ENCODE results near the gene SLC22A3.

The SLC22A3 gene

GRCh38 chr6:160412993-160413392 lies 64.8 kb downstream of the SLC22A3 start:
- no peak for DNase-seq (ENCODE audit: low read depth, low spot score)

DNA sequence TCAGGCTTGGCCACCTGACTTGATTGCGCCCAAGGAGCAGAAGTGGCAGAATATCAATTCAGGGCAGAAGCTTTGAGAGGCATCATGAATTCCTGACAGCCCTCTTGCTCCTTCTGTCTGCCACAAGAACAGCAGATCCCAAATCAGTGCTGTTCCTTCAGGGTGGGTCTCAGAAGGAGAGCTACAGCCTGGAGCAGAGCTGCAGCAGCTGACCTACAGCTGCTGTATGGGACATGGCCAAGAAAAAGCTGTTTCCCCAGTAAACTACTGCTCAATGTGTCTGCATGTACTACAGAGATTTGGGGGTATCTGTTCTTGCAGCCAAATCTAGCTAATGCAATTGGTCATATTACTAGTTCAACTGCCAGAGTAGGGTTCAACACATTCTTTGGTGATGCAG lies 69.0 kb downstream of the SLC22A3 start:
- no peak for DNase-seq (ENCODE audit: low read depth, low spot score)

DNA sequence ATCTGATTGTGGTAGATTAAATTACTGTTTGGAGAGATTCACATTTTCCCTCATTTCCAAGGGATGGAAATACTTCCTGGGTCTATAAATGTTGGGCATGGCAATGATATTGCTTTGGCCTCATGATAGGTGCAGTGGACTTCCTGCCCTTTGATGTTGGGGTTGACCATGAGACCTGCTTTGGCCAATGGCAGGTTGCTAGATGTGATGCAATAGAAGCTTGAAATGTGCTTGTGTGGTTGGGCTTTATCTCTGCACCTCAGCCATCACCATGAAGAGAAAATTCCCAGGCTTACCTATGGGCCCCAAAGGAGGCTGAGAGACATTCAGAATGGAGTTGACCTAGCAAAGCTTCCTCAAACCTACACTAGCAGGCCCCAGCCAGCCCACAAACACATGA lies 69.4 kb downstream of the SLC22A3 start:
- no peak for DNase-seq (ENCODE audit: low read depth, low spot score)

- DNase-seq (ENCODE audit: low read depth, low spot score) = no peak
Observed at GRCh38 chr6:160418370-160418769, 70.2 kb downstream of the SLC22A3 start.

- DNase-seq (ENCODE audit: low read depth, low spot score) = no peak
Observed at GRCh38 chr6:160419488-160419887, 71.3 kb downstream of the SLC22A3 start.

- DNase-seq (ENCODE audit: low read depth, low spot score) = no peak
Observed at GRCh38 chr6:160420253-160420968, 72.2 kb downstream of the SLC22A3 start.

GRCh38 chr6:160420969-160421556 lies 72.9 kb downstream of the SLC22A3 start:
- DNase-seq (ENCODE audit: low read depth, low spot score) = no peak

GRCh38 chr6:160421854-160422253 lies 73.7 kb downstream of the SLC22A3 start:
- no peak for DNase-seq (ENCODE audit: low read depth, low spot score)

DNA sequence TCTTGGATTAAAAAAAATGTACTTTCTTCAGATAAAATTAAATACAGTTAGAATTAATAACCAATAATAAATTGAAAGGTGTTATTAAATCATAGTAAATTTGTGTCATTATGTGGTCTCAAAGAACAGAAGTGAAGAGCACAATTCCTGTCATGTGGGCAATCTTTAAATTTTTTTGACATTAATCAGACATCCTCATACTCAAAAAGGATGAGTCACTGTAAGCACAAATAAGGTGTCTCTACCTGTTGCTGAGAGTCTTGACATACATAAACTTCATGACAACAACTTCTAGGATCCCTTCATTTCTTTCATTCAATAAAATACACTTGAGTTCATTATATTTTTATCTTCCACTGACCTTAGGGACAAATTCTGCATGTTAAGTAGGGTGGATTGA lies 76.1 kb downstream of the SLC22A3 start:
- DNase-seq (ENCODE audit: low read depth, low spot score) = no peak

DNA sequence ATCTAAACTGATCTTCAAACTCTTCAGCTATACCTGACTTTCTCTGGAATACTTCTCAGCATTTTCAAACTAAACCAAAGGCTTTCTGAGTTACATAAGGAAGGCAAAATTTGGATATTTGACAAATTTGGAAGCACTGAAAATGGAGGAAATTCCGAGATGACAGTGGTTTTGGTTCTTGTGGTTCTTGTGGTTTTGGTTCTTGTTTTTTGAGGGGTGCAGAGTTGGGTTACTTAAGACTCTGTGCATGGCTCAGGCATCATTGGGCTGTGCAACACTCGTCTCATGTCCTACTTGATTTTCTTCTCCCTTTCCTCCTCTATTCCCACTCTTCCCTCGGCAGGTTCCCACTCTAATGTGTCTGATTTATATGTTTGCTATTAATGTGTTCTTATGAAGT lies 78.0 kb downstream of the SLC22A3 start:
- no peak for DNase-seq (ENCODE audit: low read depth, low spot score)

DNA sequence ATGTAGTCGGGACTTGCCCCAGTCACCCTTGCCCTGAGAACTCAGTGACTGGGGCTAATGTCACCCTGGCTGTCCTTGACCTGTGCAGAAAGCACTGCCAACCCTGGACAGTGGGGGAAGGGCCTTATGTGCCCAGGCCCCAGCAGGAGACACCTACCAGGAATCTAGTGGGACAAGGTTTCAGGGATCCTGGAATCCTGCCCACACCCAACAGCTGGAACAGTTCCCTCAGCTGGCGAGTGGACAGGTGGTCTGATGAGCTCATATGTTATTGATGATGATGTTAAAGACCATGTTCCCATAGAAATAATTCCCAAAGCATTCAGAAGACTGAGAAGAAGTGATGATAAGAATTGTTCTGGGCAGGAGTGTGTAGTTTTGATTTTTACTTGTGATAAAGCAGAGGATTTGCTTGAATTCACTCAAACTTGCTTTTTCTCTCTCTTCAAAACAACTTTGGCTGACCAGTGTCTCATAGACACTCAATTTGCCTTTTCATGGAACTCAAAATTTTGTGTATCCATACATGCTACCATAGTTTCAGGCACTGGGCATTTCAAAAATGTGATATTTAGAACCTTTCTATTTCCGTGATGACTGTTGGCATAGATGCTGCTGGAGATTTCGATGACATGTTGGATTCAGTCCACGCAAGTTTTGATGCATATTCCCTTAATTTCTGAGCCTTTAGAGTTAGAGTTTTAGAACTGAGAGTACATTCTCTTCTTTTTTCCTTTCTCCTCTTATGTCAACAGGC lies 79.3 kb downstream of the SLC22A3 start:
- no peak for DNase-seq (ENCODE audit: low read depth, low spot score)

DNA sequence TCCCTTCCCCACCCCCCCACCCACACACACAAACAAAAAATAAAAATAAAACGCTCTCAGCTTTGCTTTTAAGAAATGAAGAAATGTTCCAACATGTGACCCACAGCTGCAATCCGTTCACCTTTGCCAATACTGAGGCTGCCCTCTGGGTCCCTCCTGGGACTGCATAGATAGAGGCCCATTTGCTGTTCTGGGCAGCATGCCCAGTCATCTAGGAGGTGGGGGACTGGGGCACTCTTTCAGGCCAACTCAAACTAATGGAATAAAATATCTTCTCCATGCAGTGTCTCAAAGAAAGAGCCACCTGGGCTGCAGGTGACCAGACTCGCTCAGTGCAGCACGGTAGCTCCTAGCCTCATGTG lies 79.9 kb downstream of the SLC22A3 start:
- DNase-seq (ENCODE audit: low read depth, low spot score) = no peak

DNA sequence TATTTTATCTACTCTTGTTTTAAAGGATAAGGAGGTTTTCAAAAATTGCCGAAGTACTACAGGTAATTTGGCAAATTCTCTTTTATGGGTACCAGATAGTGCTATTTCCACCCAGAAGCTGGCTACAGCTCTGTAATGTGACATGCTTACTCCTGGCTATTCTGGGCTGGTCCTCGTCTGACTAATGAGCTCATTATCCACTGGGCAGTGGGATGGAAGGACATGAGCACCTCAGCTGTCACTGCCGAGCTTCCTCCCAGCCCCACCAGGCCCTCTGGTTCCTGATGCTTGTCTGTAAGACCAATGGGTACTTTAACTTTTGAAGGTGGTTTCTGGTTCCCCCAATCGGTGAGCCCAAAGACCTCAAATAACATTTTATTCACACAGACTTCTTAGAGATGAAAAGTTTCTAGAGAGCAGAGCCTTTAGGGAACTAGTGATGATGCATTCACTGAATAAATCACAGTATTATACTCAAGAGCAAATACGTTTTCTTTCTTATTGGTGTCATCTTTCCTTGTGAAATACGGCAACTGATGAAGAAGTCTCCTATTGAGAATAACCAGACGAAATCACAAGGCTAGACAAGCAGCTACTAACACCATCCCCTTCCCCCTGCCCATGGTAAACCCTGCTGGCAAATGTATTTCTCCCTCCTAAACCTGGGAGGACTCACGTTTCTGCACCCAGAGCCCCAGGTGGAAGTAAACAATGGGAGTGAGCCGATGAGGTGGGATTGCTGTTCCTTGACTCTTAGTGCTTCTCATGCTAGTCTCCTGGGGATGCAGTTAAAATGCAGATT lies 80.8 kb downstream of the SLC22A3 start:
- no peak for DNase-seq (ENCODE audit: low read depth, low spot score)

- DNase-seq (ENCODE audit: low read depth, low spot score) = no peak
Observed at GRCh38 chr6:160429620-160429895, 81.4 kb downstream of the SLC22A3 start.

DNA sequence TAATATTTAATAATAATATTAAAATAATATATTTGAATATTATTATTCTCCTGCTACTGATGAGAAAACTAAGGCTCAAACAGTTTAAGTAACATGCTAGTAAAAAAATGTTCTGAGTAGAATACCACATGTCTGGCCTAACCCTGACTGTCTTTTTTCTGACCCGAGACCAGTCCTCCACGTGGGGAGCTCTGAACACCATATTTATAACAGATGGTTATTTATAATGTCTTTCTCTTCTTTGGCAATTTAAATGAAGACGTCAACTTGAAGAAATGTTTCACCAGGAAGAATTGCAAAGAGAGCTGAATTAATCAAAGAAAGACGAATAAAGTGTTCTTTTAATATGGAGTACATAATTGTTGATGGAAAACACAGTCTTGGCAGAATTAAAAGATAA lies 82.0 kb downstream of the SLC22A3 start:
- DNase-seq (ENCODE audit: low read depth, low spot score) = no peak

DNA sequence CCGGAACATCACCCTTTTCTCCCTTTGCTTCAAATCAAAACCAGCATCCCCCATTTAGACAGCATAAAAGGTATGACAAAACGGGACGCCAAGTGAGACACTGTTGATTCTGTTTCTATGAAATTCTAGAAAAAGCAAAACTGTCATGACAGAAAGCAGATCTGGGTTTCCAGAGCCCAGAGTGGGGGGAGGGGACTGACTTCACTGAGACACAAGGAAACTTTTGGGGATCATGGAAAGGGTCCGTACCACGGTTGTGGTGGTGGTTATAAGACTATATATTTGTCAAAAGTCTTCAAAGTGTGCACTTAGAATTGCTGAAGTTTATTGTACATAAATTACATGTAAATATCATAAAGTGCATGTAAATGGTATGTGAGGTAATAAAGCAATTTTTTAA lies 82.6 kb downstream of the SLC22A3 start:
- no peak for DNase-seq (ENCODE audit: low read depth, low spot score)

DNA sequence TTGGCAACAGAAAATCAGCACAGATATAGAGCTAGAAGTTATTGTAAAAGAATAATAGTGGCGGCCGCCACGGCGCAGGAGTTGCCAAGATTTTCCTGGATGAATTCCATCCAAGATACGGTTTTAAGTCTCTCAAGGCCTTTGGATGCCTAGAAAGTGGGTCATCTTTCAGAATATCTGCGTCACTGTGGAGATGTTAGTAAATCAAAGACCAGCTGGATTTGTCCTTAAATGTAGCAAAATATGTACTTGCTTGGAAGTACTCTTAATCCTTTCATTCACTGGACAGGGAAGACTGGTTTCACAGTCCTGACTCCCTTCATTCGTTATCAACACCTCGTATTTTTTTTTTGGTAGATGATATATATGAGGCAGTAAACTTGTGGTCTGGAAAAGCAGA lies 83.0 kb downstream of the SLC22A3 start:
- no peak for DNase-seq (ENCODE audit: low read depth, low spot score)

DNA sequence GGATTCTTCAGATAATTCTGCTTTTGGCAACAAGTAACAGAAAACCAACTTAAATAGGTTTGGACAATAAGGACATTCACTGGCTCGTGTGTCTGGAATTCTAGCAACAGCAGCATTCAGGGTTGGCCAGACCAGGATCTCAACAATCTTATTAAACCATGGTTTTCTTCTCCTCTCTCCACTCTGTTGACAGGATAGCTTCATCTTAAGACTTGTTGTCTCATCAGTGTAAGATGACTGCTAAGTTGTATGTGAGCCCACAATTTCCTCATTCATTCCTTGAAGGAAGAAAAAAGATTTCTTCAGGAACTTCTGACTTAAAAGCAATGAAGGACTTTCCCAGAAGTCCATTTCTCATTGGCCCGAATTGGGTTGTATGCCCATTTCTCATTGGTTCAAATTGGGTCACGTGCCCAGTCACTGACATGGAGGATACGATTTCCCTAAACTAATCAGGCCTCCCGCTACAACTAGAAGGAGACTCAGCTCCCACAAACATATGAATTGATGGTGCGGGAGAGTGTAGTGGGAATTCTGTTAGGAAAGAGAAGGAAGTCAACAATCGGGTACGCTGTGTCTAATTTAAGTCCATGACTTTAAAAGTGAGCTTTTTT lies 83.7 kb downstream of the SLC22A3 start:
- no peak for DNase-seq (ENCODE audit: low read depth, low spot score)

DNA sequence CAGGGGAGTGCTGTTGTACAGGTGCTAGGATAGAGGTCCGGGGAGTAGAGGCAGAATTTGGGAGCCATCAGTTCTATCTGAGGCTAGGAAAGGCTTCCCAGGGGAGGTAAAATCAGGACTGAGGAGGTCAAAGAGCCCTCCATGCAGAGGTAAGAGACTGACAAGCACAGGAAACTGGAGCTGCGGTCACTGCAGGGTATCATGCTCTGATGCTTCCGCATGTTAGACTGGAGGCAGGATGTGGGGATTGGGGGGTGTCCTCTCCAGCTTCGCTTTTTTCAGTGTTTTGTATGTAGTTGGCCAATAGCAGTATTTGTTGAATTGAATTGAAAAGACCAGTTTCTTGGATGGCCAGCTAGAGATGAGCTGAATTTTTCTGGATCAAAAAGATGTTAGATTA lies 87.8 kb downstream of the SLC22A3 start:
- no peak for DNase-seq (ENCODE audit: low read depth, low spot score)

DNA sequence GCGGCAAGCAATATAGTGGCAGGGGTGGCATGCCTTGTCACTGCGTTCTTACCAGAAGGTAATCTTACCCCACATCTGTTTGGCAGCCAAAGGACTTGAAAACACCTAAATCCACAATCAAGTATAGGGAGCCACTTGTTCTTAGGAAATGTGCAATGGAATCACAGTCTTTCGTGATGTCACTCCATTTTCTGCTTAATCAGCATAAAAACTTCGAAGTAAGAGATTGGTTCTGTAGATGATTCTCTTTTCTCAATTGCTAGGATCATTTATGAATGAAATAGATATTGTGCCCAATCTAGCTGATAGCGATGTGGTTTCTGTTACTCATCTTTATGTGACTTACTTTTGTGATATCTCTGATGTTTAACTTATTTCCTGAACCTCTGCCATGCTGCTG lies 89.0 kb downstream of the SLC22A3 start:
- no peak for DNase-seq (ENCODE audit: low read depth, low spot score)

DNA sequence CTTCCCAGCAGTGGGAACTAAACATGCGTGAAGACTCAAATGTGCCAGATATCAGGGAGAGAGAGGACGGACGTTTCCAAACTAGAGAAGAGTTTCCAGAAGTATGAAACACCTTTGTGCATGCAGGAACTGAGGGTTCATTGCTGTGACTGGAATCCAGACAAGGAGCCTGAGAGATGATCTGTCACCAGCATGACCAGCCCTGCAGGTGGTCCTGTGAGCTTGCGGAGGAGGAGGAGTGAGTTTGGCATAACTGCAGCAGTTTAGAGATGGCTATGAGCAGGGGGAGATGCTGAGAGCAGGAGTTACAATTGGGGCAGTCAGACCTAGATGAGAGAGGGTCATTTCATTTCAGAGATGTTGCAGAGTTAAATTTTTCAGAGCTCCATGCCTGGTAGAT lies 89.6 kb downstream of the SLC22A3 start:
- no peak for DNase-seq (ENCODE audit: low read depth, low spot score)

- DNase-seq (ENCODE audit: low read depth, low spot score) = no peak
Observed at GRCh38 chr6:160438481-160438880, 90.3 kb downstream of the SLC22A3 start.
